WTC11 (cell line): ENCODE data around the gene AKR7A2. TPM values are rescaled to one million over a fixed set of nuclear protein-coding genes. Genes with fewer than 3 reads are reported as not detected.

Experiments used
- ATAC-seq: fragments of 200-7000 bp; cut with Tn5 transposase; 2 replicates; pipeline ENCODE4 v1.10.0; 2021; ENCODE audit warnings: mild to moderate bottlenecking, moderate library complexity
- CTCF ChIA-PET: fragments of 300-600 bp; sonication (Branson Sonifier 250); formaldehyde crosslinking; loops from one replicate; lab custom pipeline; 2021; ENCODE audit warnings: antibody characterized with exemption; lab: Charles Lee
- POLR2A ChIA-PET: fragments of 350-600 bp; sonication (Branson Sonifier 250); formaldehyde crosslinking; loops from one replicate; lab custom pipeline; 2021; ENCODE audit warnings: antibody characterized with exemption; lab: Charles Lee
- DNase-seq: peaks from one replicate; pipeline ENCODE4 v3.0.0; 2021; ENCODE audit warnings: low spot score
- H3K27ac Mint-ChIP-seq: 2 replicates; pipeline ENCODE4 v1.8.0; 2021; ENCODE audit warnings: mixed read lengths
- H3K27me3 Mint-ChIP-seq: 2 replicates; pipeline ENCODE4 v1.8.0; 2021; ENCODE audit warnings: low read depth, mild to moderate bottlenecking, moderate library complexity, mixed read lengths
- H3K36me3 Mint-ChIP-seq: 2 replicates; pipeline ENCODE4 v1.8.0; 2021; ENCODE audit warnings: mixed read lengths
- H3K4me1 Mint-ChIP-seq: 2 replicates; pipeline ENCODE4 v1.8.0; 2022; ENCODE audit warnings: mixed read lengths
- H3K4me3 Mint-ChIP-seq: 2 replicates; pipeline ENCODE4 v1.8.0; 2021; ENCODE audit warnings: mild to moderate bottlenecking, moderate library complexity, mixed read lengths
- H3K9me3 Mint-ChIP-seq: 2 replicates; pipeline ENCODE4 v1.8.0; 2021; ENCODE audit warnings: mixed read lengths
- CDX4 ChIP-seq: fragments of 250-450 bp; sonication (Bioruptor Pico); IDR thresholded peaks from 2 replicates; pipeline ENCODE4 v1.9.0; 2021; ENCODE audit warnings: moderate library complexity, mild to moderate bottlenecking, inconsistent platforms, borderline replicate concordance
- CREM ChIP-seq: sonication (generic); formaldehyde crosslinking; IDR thresholded peaks from 2 replicates; pipeline ENCODE4 v1.8.1; 2022; ENCODE audit warnings: mild to moderate bottlenecking, missing genetic modification reagents, moderate library complexity
- E2F4 ChIP-seq: sonication (generic); formaldehyde crosslinking; IDR thresholded peaks from 2 replicates; pipeline ENCODE4 v1.8.1; 2022; ENCODE audit warnings: low read depth, mild to moderate bottlenecking, moderate library complexity, missing genetic modification reagents, borderline replicate concordance
- E2F5 ChIP-seq: sonication (generic); formaldehyde crosslinking; IDR thresholded peaks from 2 replicates; pipeline ENCODE4 v1.8.1; 2022; ENCODE audit warnings: mild to moderate bottlenecking, moderate library complexity, missing genetic modification reagents
- ERG ChIP-seq: fragments of 250-450 bp; sonication (Bioruptor Pico); IDR thresholded peaks from 2 replicates; pipeline ENCODE4 v1.8.0; 2021; ENCODE audit warnings: mild to moderate bottlenecking
- NFATC4 ChIP-seq: fragments of 250-450 bp; sonication (Bioruptor Pico); IDR thresholded peaks from 2 replicates; pipeline ENCODE4 v1.9.0; 2021; ENCODE audit warnings: mild to moderate bottlenecking
- OVOL2 ChIP-seq: fragments of 250-450 bp; sonication (Bioruptor Pico); IDR thresholded peaks from 2 replicates; pipeline ENCODE4 v1.9.0; 2021; ENCODE audit warnings: mild to moderate bottlenecking, borderline replicate concordance
- PRRX2 ChIP-seq: fragments of 250-450 bp; sonication (Bioruptor Pico); IDR thresholded peaks from 2 replicates; pipeline ENCODE4 v1.8.0; 2021; ENCODE audit warnings: mild to moderate bottlenecking
- ZBTB21 ChIP-seq: sonication (generic); formaldehyde crosslinking; IDR thresholded peaks from 2 replicates; pipeline ENCODE4 v1.8.1; 2023; ENCODE audit warnings: mild to moderate bottlenecking, missing genetic modification reagents, borderline replicate concordance
- ZNF219 ChIP-seq: sonication (generic); formaldehyde crosslinking; IDR thresholded peaks from 2 replicates; pipeline ENCODE4 v1.8.0; 2023; ENCODE audit warnings: missing genetic modification reagents, mild to moderate bottlenecking, borderline replicate concordance
- ZNF317 ChIP-seq: sonication (generic); formaldehyde crosslinking; IDR thresholded peaks from 2 replicates; pipeline ENCODE4 v1.8.1; 2023; ENCODE audit warnings: low read depth, mild to moderate bottlenecking, moderate library complexity, missing genetic modification reagents, borderline replicate concordance
- total RNA-seq: library from RNA; stranded (reverse); gene quantifications from 3 replicates; pipeline ENCODE4 v1.2.3, GENCODE V29; 2021
- TF ChIP-seq, protein P1 (sequence below): sonication (generic); formaldehyde crosslinking; IDR thresholded peaks from 2 replicates; pipeline ENCODE4 v1.8.1; 2023; ENCODE audit warnings: mild to moderate bottlenecking, missing genetic modification reagents, moderate library complexity
- TF ChIP-seq, protein P2 (sequence below): sonication (generic); formaldehyde crosslinking; IDR thresholded peaks from 2 replicates; pipeline ENCODE4 v1.8.0; 2023; ENCODE audit warnings: mild to moderate bottlenecking, missing genetic modification reagents
- TF ChIP-seq, protein P3 (sequence below): sonication (generic); formaldehyde crosslinking; IDR thresholded peaks from 2 replicates; pipeline ENCODE4 v1.8.1; 2023; ENCODE audit warnings: mild to moderate bottlenecking, missing genetic modification reagents, moderate library complexity
- TF ChIP-seq, protein P4 (sequence below): fragments of 250-450 bp; sonication (Bioruptor Pico); IDR thresholded peaks from 2 replicates; pipeline ENCODE4 v1.9.0; 2021; ENCODE audit warnings: mild to moderate bottlenecking, borderline replicate concordance

Gene AKR7A2
- total RNA-seq, 1 experiment from 2014 or later, result 43.4 TPM

GRCh38 chr1:19262744-19263143 is 49.2 kb downstream of the AKR7A2 start:
- DNase-seq (no peak), ATAC-seq (no peak)
- Mint-ChIP-seq H3K27me3 (no peaks in the 10 kb centered on the region; the same call in none of the 2 replicates), H3K27ac (no peak overlapping the region), H3K4me1 (no peaks in the 10 kb centered on the region), H3K36me3 (peaks cover 21% of the 10 kb centered on the region), H3K4me3 (no peak overlapping the region), H3K9me3 (no peaks in the 10 kb centered on the region)
- ChIA-PET CTCF (interaction anchor here (1.5 kb wide), 1 partner anchor 22 kb away, joined by 4 read pairs; no protein-coding TSS in a partner anchor), POLR2A (no interaction called here)
- TF ChIP-seq E2F4 (CRISPR knock-in tag) (no peak), OVOL2 (CRISPR knock-in tag) (no peak), ERG (no peak), ZBTB21 (CRISPR knock-in tag) (no peak), ZNF219 (no peak), NFATC4 (CRISPR knock-in tag) (no peak), CDX4 (no peak), CREM (no peak)
- TF ChIP-seq, protein P1, sequence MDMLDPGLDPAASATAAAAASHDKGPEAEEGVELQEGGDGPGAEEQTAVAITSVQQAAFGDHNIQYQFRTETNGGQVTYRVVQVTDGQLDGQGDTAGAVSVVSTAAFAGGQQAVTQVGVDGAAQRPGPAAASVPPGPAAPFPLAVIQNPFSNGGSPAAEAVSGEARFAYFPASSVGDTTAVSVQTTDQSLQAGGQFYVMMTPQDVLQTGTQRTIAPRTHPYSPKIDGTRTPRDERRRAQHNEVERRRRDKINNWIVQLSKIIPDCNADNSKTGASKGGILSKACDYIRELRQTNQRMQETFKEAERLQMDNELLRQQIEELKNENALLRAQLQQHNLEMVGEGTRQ (CRISPR knock-in tag), result no peak
- TF ChIP-seq, protein P2, sequence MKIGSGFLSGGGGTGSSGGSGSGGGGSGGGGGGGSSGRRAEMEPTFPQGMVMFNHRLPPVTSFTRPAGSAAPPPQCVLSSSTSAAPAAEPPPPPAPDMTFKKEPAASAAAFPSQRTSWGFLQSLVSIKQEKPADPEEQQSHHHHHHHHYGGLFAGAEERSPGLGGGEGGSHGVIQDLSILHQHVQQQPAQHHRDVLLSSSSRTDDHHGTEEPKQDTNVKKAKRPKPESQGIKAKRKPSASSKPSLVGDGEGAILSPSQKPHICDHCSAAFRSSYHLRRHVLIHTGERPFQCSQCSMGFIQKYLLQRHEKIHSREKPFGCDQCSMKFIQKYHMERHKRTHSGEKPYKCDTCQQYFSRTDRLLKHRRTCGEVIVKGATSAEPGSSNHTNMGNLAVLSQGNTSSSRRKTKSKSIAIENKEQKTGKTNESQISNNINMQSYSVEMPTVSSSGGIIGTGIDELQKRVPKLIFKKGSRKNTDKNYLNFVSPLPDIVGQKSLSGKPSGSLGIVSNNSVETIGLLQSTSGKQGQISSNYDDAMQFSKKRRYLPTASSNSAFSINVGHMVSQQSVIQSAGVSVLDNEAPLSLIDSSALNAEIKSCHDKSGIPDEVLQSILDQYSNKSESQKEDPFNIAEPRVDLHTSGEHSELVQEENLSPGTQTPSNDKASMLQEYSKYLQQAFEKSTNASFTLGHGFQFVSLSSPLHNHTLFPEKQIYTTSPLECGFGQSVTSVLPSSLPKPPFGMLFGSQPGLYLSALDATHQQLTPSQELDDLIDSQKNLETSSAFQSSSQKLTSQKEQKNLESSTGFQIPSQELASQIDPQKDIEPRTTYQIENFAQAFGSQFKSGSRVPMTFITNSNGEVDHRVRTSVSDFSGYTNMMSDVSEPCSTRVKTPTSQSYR, result no peak
- TF ChIP-seq, protein P3, sequence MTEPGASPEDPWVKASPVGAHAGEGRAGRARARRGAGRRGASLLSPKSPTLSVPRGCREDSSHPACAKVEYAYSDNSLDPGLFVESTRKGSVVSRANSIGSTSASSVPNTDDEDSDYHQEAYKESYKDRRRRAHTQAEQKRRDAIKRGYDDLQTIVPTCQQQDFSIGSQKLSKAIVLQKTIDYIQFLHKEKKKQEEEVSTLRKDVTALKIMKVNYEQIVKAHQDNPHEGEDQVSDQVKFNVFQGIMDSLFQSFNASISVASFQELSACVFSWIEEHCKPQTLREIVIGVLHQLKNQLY (CRISPR knock-in tag), result no peak
- TF ChIP-seq, protein P4, sequence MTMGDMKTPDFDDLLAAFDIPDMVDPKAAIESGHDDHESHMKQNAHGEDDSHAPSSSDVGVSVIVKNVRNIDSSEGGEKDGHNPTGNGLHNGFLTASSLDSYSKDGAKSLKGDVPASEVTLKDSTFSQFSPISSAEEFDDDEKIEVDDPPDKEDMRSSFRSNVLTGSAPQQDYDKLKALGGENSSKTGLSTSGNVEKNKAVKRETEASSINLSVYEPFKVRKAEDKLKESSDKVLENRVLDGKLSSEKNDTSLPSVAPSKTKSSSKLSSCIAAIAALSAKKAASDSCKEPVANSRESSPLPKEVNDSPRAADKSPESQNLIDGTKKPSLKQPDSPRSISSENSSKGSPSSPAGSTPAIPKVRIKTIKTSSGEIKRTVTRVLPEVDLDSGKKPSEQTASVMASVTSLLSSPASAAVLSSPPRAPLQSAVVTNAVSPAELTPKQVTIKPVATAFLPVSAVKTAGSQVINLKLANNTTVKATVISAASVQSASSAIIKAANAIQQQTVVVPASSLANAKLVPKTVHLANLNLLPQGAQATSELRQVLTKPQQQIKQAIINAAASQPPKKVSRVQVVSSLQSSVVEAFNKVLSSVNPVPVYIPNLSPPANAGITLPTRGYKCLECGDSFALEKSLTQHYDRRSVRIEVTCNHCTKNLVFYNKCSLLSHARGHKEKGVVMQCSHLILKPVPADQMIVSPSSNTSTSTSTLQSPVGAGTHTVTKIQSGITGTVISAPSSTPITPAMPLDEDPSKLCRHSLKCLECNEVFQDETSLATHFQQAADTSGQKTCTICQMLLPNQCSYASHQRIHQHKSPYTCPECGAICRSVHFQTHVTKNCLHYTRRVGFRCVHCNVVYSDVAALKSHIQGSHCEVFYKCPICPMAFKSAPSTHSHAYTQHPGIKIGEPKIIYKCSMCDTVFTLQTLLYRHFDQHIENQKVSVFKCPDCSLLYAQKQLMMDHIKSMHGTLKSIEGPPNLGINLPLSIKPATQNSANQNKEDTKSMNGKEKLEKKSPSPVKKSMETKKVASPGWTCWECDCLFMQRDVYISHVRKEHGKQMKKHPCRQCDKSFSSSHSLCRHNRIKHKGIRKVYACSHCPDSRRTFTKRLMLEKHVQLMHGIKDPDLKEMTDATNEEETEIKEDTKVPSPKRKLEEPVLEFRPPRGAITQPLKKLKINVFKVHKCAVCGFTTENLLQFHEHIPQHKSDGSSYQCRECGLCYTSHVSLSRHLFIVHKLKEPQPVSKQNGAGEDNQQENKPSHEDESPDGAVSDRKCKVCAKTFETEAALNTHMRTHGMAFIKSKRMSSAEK (CRISPR knock-in tag), result no peak

- Mint-ChIP-seq H3K9me3 (no peaks in the 10 kb centered on the region), H3K4me1 (no peaks in the 10 kb centered on the region), H3K27me3 (no peaks in the 10 kb centered on the region; the same call in none of the 2 replicates), H3K4me3 (no peak overlapping the region), H3K27ac (no peak overlapping the region), H3K36me3 (peaks cover 28% of the 10 kb centered on the region)
- no peak for DNase-seq
- ChIA-PET POLR2A (no interaction called here), CTCF (interaction anchor here (0.5 to 1.5 kb wide), 4 partner anchors 21 to 400 kb away, joined by 3 to 4 read pairs (median 4); no protein-coding TSS in a partner anchor)
- TF ChIP-seq ZNF317 (CRISPR knock-in tag) (no peak), E2F5 (CRISPR knock-in tag) (no peak), PRRX2 (CRISPR knock-in tag) (peak; percentile 44; the same call in 1 of the 2 replicates)
- ATAC-seq, result peak; percentile 15
Observed at GRCh38 chr1:19262047-19262446, 49.9 kb downstream of the AKR7A2 start.
